HG02678 (cell line): ENCODE measurements around the gene POLR1C.
"Not testable (repeated sequence)": the region's sequence is repeated elsewhere in the genome, so short reads cannot be mapped to it uniquely, and the experiment has no call there.

Experiments
- ATAC-seq: cut with Tn5 transposase; IDR thresholded peaks from one replicate; pipeline ENCODE4 v1.9.1; 2021; ENCODE audit warnings: mild to moderate bottlenecking, moderate library complexity; ENCODE audit not compliant: unreplicated experiment

Gene POLR1C, protein sequence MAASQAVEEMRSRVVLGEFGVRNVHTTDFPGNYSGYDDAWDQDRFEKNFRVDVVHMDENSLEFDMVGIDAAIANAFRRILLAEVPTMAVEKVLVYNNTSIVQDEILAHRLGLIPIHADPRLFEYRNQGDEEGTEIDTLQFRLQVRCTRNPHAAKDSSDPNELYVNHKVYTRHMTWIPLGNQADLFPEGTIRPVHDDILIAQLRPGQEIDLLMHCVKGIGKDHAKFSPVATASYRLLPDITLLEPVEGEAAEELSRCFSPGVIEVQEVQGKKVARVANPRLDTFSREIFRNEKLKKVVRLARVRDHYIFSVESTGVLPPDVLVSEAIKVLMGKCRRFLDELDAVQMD

DNA sequence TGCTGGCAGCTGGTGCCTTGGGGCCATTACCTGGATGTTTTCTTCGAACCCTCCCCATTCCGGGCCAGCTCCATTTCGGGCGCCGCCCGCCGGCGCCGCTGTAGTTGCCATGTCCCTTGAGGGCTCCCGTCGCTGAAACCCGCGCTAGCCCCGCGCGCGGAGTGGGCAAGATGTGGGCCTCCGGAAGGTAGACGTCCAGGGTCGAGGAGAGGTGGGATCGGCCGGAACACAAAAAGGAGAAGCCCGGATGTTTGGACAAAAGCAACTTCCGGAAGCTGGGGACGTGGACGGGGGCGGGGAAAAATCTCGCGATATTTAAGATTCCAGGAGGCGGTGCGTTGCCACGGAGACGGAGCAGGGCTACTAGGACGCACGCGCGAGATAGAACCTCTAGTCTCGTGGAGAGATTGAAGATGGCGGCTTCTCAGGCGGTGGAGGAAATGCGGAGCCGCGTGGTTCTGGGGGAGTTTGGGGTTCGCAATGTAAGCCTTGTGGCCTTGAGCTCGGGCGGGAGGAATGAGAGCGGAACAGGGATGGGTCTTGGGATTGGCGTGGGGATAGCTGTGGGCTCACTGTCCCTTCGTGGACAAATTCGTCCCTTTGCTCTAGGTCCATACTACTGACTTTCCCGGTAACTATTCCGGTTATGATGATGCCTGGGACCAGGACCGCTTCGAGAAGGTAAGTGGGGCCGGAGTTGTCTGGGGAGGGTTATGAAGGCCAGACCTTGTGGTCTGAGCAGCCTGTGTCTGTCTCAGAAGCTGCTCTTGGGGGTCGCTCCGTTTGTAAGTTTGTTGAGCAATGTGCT is at the start of gene POLR1C, which contains the start of gene YIPF3:
TSS of gene POLR1C (plus strand) at position 393 of the 808 bp plus-strand sequence. CDS start at position 414, 21 bp downstream.
TSS of gene YIPF3 (minus strand) at position 230 of the 808 bp plus-strand sequence. CDS start at position 111, 119 bp downstream.
- ATAC-seq = peak; percentile 93

DNA sequence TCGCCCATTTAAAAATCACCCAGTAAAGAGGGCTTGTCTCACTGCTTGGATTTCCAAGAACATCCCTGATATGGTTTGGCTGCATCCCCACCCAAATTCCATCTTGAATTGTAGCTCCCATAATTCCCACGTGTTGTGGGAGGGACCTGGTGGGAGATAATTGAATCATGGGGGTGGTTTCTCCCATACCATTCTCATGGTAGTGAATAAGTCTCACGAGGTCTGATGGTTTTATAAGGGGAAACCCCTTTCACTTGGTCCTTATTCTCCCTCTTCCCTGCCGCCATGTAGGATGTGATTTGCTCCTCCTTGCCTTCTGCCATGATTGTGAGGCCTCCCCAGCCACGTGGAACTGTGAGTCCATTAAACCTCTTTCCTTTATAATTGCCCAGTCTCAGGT is 49.6 kb upstream of the POLR1C start:
- ATAC-seq = not testable (repeated sequence)

DNA sequence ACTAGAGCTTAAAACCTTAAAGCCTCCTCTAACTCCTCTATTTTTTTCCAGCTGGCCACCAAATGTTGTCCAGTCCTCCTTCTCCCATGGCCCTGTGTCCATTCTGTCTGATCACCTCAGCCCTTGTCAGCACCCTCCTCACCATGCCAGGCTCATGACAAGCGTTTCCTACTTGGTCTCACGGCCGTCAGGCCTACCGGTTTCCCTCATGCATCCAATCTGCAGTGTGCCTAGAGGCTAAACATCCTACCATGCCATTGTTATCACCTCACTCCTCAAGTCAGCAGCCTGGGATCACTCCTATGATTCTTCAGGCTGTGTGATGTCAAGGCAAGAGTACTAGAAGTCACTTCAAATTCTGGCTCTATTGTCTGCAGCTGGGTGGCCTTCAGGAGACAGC is 49.1 kb upstream of the POLR1C start:
- no peak for ATAC-seq

- ATAC-seq = no peak
Observed at GRCh38 chr6:43468240-43468639, 48.6 kb upstream of the POLR1C start.

GRCh38 chr6:43468748-43469681 is 47.9 kb upstream of the POLR1C start:
- no peak for ATAC-seq

DNA sequence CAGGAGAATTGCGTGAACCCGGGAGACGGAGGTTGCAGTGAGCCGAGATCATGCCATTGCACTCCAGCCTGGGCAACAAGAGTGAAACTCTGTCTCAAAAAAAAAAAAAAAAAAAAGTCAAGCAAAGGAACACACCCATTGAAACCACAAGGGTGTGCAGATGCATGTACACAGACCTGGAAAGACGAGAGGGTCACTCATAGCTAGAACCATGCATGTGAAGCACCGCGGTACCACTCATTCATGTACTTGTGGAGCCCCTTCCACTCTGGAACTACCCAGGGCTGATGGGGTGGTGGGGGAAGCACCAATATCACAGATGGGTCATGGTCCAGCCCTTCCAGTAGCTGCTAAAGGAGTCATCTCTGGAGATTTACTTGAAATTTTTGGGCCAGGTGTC is 46.9 kb upstream of the POLR1C start:
- no peak for ATAC-seq

DNA sequence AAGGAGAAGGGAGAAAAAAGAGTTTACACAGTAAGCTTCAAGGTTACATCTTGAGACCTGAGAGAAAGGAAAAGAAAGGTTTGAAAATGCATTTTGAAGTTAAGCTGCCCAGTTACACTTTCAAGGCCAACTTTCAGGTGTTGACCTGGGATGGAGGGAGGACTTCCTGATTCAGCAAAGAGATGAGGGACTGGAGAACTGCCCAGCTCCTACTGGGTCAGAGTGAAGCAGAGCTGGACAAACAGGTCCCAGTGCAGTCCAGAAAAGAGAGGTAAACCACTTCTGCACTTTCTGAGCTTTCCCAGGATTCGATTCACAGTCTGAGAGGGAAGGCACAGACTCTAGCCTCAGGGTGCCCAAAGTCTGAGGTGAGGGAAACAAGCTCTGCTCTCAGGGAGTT is 45.5 kb upstream of the POLR1C start:
- no peak for ATAC-seq

DNA sequence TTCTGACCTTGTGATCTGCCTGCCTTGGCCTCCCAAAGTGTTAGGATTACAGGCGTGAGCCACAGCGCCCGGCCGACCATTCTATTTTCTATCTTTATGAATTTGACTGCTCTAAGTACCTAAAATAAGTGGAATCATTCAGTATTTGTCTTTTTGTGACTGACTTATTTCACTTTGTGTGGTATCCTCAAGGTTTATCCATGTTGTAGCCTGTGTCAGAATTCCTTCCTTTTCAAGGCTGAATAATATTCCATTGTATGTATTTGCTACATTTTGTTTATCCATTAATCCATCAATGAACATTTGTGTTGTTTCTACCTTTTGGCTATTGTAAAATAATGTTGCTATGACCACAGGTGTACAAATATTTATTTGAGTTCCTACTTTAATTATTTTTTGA is 44.4 kb upstream of the POLR1C start:
- ATAC-seq = no peak

- no peak for ATAC-seq
Observed at GRCh38 chr6:43475516-43475915, 41.4 kb upstream of the POLR1C start.

GRCh38 chr6:43476746-43477145 is 40.1 kb upstream of the POLR1C start:
- no peak for ATAC-seq

- ATAC-seq = peak; percentile 94
Observed at GRCh38 chr6:43477235-43478007, 39.5 kb upstream of the POLR1C start, which contains the start of gene TJAP1. TJAP1 (plus strand) TSS chr6:43477570; CDS start chr6:43499002, 21,432 bp downstream.

DNA sequence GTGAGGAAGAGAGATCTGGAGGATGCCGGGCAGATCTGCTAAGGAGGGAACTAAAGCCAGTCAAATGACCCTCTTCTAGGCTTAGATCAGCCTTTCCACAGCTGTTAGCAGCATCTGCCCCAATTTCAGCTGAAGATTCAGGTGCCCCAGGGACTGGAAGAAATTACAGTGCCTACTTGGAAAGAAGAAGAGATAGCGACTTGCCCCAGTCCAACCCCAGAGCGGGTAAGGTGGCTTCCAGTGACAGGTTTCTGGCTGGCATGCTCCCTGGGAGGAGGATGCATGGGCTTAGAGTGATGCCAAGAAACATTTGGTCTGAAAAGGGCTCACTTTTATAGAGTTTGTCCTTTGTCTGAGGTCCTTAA is 38.9 kb upstream of the POLR1C start:
- ATAC-seq = no peak

GRCh38 chr6:43481075-43481474 is 35.8 kb upstream of the POLR1C start:
- ATAC-seq = no peak

GRCh38 chr6:43481591-43482236 is 35.2 kb upstream of the POLR1C start:
- ATAC-seq = no peak

- no peak for ATAC-seq
Observed at GRCh38 chr6:43488667-43489276, 28.1 kb upstream of the POLR1C start.

GRCh38 chr6:43489277-43490072 is 27.4 kb upstream of the POLR1C start:
- ATAC-seq = no peak

GRCh38 chr6:43490523-43490939 is 26.4 kb upstream of the POLR1C start:
- no peak for ATAC-seq
